ENCODE results near the gene OBP2A.
"Not testable (repeated sequence)": the region's sequence is repeated elsewhere in the genome, so short reads cannot be mapped to it uniquely, and the experiment has no call there.

Gene OBP2A

DNA sequence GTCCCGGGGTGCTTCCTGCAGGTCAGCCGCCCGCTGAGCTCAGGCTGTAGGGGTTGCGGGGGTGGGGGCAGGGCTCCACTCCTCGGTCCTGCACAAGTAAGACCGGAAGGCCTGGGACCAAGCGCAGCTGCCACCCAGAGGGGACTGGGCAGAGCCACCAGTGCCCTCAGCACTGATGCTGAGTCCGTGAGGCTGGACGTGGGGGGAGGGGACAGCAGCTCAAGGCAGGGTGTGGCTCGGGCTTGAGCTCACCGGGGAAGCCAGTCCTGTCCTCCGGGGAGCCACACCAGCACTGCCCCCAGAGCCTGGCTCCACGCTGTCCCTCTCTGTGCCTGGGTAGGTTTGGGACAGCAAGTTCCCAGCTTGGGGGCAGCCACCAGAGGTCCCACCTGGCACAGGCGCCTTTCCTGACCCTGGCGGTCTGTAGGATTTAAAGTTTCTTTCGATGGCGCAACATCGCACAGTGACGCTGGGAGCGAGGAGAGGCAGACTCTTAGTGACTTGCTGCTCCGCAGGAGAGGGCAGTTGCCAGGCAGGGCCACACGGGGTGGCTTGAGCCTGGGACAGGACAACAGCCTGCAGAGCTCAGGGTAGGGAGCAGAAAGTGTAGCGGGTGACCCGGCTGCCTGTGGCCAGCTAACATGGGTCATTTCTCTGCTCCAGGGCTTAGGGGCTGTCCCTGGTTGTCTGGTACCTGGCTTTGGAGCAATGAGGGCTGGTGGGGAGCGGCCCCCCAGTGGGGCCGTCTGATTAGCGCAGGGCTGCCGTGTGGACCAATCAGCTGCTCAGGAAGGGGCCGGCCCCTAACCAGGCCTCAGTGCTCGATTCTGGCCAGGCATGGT is 19.0 kb upstream of the OBP2A start:
- DNase-seq (ENCODE audit: low spot score): no peak

DNA sequence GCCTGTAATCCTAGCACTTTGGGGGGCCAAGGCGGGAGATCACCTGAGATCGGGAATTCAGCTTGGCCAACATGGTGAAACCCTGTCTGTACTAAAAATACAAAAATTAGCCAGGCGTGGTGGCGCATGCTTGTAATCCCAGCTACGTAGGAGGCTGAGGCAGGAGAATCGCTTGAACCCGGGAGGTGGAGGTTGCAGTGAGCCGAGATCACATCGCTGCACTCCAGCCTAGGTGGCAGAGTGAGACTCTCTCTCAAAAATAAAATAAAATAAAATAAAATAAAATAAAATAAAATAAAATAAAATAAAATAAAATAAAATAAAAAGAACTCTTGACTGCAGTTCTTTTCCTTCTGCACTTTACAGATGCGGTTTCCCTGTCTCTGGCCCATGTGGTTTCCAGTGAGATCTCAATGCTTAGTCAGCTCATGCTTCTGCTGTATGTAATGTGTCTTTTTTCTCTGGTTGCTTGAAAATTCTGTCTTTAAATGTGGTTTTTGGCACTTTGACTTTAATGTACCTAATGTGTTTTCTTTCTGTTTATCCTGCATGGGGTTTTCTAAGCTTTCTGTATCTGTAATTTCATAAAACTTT is 17.0 kb upstream of the OBP2A start:
- not testable (repeated sequence) for DNase-seq (ENCODE audit: low spot score)

DNA sequence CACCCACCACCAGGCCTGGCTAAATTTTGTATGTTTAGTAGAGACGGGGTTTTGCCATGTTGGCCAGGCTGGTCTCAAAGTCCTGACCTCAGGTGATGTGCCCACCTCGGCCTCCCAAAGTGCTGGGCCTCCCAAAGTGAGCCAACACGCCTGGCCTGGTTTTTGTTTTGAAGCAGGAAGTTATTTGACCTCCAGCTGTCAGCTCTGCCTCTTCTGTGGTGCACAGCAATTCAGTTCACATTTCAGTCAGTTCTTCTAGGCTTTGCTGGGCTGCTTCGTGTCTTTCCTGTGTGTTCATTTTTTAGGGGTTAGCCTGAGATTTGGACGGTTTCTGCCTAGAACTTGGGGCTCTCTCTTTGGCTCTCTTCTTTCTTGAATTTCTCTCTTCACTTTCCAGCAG is 15.8 kb upstream of the OBP2A start:
- no peak for DNase-seq (ENCODE audit: low spot score)

DNA sequence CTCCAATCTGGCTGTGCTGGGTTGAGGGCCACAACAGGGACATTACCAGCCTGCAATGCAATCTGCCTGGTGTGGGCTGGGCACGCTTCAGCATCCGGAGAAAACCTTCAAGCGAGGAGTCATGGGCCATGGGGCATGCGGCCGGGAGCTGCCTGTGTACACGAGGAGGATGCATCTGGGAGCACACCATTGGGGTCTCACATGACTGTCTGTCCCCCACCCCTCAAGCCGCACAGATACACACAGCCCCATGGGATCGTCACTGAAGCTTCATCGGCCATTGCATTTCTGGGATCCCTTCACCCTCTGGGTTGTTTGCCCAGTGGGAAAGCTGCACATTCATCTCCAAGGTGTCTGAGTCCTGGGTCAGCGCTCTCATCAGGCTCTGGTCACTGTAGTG is 14.8 kb upstream of the OBP2A start:
- no peak for DNase-seq (ENCODE audit: low spot score)

DNA sequence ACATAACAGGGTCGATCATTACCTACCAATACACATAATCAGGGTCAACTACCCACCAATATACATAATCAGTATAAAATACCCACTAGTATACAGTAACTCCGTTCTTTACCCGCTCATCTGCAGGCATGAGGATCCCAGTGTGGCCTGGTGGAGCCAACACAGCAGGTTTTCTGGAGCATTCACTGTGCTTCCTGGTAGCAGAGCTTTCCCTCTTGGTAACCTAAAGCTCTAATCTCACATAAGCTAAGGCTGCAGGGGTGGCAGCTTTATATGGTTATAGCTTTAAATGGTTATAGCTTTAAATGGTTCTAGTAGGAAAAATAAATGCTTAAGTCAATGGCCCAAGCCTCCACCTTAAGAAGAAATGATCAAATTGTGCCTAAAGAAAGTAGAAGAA is 12.8 kb upstream of the OBP2A start:
- DNase-seq (ENCODE audit: low spot score): no peak

DNA sequence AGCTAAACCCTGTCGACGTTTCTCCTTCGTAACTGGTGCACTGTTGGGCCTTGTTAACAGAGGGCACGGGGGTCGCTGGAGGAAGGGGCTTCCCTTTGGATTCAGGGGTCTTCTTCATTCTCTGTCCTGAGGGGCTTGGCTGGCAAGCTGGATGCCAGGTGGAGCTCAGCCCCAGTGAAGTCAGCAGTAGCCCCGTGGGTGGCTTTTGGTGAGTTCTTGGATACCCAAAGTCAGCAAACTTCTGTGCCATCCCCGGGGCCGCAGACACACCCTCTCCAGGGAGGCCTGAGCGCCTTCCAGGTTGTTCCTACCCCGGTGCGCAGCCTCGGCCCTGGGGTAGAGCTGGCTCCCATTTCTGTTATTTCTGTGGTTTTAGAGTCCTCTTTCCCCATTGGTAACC is 12.3 kb upstream of the OBP2A start:
- DNase-seq (ENCODE audit: low spot score): no peak

DNA sequence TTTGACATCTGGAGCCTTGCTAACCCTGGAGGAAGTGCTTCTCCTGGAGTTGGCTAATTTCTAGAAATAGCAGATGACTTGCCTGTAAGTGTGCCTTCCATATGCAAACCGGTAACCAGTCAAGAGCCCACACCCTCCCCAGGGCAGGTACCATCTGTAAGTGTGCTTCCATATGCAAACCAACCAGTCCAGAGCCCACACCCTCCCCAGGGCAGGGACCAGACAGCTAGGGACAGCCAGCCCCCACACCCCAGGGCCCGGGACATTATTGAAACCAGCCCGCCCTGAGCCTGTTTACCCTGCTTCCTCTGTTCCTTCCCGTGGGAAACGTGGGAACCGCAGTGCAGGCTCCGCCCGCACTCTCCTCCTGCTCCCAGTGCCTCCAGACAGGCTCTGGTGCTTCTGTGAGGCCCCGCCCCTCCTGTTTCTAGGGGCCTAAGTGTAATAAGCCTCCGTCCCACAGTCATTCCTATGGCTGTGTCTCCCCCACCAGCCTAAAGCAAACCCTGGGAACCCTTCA is 11.7 kb upstream of the OBP2A start:
- not testable (repeated sequence) for DNase-seq (ENCODE audit: low spot score)

DNA sequence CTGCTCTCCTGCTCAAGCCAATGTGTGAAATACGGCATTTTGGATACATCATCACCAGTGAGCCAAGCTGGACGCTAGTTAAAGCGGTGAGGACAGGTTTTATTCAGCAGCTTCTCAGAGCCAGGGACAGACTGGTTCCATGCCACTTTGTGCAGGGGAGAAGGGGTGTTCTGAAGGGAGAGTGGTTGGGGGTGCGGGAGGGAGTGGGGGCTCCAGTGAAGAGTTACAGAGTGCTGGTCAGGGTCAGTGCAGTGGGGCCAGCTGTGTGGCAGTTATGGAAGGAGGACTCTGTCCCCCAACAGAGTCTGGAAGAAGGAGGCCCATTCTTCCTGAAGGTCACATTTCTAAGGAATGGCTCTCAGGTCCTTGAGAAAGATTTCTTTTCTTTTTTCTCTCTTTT is 11.1 kb upstream of the OBP2A start:
- not testable (repeated sequence) for DNase-seq (ENCODE audit: low spot score)

DNA sequence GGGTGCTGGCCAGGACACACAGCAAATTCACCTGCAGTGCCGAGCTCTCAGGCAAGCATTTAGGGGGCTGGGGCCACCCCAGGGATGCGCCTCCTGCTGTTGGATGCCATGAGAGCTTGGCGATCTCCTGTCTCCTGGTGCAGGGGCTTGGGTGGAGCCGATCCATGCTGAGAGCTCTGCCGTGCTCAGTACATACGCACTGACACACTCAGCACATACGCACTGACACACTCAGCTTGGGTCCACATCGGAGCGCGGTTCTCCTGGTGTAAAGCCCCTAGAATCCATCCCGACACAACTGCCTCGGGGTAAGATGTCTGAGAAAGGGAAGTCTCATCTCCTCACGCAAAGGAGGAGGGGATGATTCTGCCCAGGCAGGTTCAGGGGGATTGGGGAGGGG is 10.3 kb upstream of the OBP2A start:
- DNase-seq (ENCODE audit: low spot score): not testable (repeated sequence)

DNA sequence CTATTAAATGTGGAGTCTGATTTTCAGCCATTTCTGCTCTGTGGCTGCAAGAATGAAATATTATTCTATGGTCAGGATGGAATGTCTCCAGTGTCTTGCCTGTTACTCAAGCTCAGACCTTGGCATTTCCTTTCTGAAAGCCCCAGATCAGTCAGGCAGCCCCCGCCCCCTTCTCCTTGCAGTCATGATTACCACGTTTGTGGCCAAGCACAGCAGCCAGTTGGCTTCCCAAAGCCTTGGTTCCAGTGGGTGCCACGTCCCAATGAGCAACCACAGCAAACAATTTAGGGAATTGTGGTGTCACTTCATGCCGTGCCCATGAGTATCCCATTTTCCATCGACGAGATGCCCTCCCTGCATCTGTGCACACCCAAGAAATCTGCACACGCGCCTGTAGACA is 9.7 kb upstream of the OBP2A start:
- peak; percentile 21 for DNase-seq (ENCODE audit: low spot score)

DNA sequence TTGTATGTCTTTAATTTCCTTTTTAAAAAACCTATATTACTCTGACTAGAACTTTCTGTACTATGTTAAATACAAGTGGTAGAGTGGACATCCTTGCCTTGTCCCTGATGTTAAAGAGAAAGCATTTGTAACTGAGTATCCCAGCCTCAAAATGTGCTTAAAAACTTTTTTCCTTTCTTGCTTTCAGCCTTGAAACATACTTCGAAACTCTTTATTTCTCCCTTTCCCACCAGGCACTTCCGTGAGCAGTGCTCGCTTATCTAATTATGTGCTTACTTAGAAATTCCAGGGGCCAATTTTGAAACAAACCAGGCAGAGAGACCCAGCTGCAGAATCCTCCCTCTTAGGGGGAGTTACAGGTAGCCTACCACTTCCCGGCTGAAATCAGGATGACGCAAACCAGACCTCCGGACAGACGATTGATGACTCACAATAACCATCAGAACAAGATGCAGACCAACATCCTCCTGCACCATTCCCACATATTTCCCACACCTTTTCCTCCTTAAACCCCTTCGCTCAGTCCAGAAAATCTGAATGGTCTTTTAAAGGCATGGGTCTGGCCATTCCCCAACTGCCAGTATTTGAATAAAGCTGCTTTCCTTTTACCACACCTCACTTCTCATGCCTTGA is 2.5 kb upstream of the OBP2A start:
- not testable (repeated sequence) for DNase-seq (ENCODE audit: low spot score)

DNA sequence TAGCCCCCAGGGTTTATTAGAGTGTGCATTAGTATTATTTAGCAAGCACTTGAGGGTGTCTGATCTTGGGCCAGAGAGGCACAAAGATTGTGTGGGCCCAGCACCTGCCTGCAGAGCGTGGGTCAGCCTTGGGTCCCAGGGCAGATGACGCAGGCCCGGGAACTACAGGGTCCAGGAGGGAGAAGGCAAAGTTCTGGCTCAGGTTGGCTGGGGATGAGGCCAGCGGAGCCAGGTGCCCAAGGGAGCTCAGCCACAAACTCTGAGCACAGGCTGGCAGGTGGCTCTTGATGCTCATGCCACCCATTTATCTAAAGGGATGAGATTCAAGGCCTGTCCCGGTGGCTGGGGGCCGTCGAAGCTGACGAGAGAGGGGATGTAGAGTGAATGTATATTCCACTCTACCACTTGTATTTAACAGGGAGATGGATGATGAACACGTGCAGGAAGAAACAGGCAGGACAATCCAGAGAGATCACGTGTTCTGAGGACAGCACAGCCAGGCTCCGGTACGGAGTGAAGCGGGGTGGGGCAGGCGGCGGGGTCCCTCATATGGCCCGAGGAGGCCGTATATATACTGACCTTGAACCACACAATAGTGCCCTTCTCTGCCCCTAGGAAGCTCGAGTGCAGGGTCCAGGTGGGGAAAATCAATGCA is 818 bp upstream of the OBP2A start:
- DNase-seq (ENCODE audit: low spot score): no peak

DNA sequence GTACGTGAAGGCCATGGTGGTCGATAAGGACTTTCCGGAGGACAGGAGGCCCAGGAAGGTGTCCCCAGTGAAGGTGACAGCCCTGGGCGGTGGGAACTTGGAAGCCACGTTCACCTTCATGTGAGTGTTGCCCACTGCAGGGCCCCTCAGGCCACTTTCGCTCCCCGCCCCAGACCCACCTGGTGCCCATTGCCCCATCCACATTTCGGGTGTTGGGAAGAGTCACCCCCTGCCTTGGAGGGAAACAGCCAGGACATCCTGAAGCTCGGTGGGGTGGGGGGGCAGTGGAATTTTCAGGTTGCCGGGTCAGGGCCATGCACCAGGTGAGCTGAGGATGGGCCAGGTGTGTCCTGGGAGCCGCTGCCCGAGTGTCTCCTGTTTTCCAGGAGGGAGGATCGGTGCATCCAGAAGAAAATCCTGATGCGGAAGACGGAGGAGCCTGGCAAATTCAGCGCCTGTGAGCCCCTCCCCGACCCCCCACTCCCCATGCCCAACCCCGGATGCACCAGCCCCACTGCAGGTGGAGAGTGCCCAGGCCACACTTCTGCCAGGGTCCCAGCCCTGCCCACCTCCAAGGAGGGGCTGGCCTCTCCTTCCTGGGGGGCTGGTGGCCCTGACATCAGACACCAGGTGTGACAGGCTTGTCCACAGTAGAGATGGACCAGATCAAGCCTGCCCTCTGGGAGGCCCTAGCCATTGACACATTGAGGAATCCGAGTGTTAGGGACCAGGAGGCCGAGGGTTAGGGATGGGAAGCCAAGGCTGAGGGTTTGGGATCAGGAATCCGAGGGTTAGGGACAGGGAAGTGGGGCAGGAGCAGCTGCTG is 1.1 kb downstream of the OBP2A start:
- not testable (repeated sequence) for DNase-seq (ENCODE audit: low spot score)

DNA sequence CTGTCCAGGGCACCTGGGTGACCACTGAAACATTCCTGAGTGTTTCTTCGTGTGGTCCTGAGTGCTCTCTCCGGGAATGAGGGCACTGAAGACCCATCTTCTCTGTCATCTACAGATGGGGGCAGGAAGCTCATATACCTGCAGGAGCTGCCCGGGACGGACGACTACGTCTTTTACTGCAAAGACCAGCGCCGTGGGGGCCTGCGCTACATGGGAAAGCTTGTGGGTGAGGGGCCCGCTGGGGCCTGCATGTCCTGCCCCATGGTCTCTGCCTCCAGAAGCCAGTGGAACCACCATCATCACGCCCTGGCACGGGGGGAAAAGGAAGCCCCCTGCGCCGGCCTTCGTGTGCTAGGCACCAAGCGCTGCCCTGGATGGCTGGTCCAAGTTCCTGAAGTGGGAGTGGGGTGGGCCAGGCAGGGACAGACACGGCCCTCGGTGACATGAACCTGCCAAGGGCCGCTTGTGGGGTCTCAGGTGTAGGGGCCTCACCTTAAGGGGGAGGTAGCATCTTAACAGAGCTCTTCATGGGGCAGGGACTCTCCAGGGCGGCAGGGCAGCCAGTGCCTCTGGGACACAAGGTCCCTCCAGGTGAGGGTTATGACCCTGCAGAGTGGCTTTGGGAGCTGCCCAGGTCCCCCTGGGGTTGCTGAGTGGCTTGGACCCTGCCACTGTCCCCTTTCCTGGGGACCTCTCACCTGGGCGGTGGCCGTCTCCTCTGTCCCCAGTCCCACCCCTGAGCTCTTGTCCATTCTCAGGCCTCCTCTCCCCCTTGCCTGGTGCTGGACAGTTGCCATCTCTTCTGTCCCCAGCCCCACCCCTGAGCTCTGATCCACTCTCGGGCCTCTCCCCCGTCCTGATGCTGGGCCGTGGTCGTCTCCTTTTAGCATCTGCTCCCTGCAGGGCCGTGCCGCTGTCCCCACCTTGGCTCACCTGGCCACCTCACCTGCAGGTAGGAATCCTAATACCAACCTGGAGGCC is 2.1 kb downstream of the OBP2A start:
- no peak for DNase-seq (ENCODE audit: low spot score)

DNA sequence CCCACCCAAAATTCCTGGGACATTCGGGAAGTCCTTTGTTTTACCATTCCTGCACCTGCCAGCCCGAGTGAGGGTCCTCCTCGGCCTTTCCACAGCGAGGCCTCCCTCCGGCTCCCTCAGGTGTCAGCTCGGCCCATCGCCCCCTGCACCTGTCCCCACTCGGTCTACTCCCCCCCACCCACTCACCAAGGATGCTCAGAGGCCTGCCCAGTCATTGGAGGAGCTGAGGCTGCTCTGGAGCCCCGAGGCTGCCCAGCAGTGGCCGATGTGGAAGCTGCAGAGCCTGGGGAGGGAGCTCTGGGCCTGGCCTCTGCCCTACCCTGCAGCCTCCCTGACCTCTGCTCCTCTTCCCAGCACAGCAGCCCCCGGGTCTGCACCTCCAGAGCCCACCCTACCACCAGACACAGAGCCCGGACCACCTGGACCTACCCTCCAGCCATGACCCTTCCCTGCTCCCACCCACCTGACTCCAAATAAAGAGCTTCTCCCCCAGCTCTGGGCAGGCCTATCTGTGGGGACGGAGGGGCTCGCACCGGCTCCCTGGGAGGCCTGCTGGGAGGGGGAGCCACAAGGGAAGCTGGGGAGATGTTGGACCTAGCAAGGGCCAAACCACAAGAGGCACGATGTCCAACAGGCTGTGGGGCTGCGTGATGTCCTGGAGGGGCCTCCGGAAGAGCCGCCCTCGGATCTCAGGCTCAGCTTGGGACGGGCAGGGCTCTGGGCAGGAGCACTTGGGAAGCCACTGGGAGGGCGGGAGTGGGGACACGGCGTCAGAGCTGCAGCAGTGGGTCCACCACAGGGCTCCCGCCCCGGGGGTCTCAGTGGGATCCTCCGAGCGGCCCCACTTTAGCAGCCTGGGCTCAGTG is 3.8 kb downstream of the OBP2A start:
- not testable (repeated sequence) for DNase-seq (ENCODE audit: low spot score)

DNA sequence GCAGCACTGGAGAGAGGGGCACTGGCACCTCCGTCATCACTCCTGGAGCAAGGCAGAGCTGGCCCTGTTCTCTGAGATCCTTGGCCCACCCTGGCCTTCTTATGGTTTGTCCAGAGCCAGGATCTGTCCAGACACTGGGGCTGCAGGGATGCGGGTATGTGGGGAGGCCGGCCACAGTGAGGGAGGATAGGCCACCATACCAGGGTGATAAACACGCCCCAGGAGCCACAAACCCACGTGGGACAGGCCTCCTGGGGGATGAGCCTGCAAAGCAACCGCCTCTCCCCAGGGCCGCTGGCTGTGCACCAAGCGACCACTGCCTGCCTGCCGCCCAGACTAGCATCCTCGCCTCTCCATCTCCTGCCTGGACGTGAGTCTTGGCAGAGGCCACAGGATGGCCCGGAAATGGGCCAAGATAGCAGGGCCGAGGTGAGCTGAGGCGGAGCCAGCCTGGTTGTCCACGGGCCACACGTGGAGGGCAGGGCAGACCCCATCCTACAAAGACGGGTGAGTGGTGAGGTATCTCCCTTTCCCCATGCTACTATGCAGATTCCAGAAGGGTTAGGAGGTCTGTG is 4.5 kb downstream of the OBP2A start:
- no peak for DNase-seq (ENCODE audit: low spot score)

DNA sequence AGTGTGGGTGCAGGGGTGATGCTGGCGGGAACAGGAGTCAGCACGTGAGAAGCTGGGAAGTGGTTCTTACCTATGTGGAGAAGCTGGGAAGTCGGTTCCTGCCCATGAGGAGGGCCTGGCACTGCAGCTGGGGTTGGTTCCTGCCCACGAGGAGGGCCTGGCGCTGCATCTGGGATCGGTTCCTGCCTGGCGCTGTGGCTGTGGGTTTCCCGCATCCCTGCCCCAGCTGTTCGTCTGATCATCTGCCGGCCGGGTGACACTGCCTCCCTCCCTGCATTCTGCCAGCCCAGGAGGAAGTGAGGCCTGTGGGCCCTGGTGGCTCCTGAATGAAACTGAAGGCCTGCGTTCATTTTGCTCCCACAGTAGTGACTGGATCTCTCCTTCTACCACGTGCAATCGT is 5.1 kb downstream of the OBP2A start:
- no peak for DNase-seq (ENCODE audit: low spot score)

DNA sequence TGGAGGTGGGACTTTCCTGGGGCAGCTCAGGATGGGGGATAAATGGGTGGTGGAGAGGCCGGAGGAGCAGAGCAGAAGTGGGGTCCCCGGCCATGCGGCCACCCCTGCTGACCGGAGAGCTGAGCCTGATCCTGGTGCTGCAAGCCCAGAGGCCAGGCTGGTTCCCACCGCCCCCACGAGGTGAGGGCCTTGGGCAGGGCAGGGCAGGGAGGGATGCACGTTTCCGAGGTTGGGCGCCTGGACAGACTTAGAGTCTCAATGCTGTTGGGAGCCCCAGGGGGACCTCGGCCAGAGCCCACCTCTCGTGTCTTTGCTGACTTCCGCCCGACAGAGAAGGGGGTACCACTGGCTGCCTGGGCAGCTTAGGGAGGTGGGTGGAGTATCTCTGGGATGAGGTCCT is 5.5 kb downstream of the OBP2A start:
- no peak for DNase-seq (ENCODE audit: low spot score)
